Naive thymus-derived CD4-positive, alpha-beta T cell (primary cell): ENCODE results near the gene MCOLN1. TPM values are rescaled to one million over a fixed set of nuclear protein-coding genes. Genes with fewer than 3 reads are reported as not detected.
A peak's percentile ranks its signal among the peaks of the same experiment; 100 is the strongest.

Source experiments
- ATAC-seq: fragments of 150-1000 bp; cut with Tn5 transposase; 2 replicates; pipeline ENCODE4 v1.10.0; 2021; ENCODE audit warnings: mild to moderate bottlenecking, moderate library complexity
- CTCF ChIA-PET: fragments of 350-600 bp; sonication (Branson Sonifier 250); formaldehyde crosslinking; loops from one replicate; lab custom pipeline; 2021; ENCODE audit warnings: antibody characterized with exemption; lab: Charles Lee
- POLR2A ChIA-PET: fragments of 350-600 bp; sonication (Branson Sonifier 250); formaldehyde crosslinking; loops from one replicate; lab custom pipeline; 2021; ENCODE audit warnings: antibody characterized with exemption, inconsistent platforms; lab: Charles Lee
- DNase-seq, 9 donors: peaks; one replicate each; pipeline versions ENCODE4 v3.0.0 to v3.0.0-alpha.2; 2020 to 2022; ENCODE audit warnings: mixed read lengths in 1 of 9
- H3K27ac ChIP-seq: one replicate; pipeline ENCODE4 v1.7.0; 2013; ENCODE audit warnings: mild to moderate bottlenecking, low read depth, low read length, moderate library complexity
- H3K27me3 ChIP-seq, 2 donors: one replicate each; pipeline ENCODE4 v1.7.0; 2013; ENCODE audit warnings: low read length in 2 of 2, mild to moderate bottlenecking in 2 of 2, moderate library complexity in 2 of 2; ENCODE audit not compliant: control insufficient read depth in 2 of 2, insufficient read depth in 2 of 2
- H3K36me3 ChIP-seq, 3 experiments: 1 replicate in 2 of 3; 2 replicates in 1 of 3; pipeline ENCODE4 v1.7.0; 2013; ENCODE audit warnings: low read length in 3 of 3, mild to moderate bottlenecking in 3 of 3, moderate library complexity in 1 of 3; ENCODE audit not compliant: insufficient read depth in 3 of 3, control insufficient read depth in 2 of 3
- H3K4me1 ChIP-seq, 2 donors: one replicate each; pipeline ENCODE4 v1.7.0; 2013; ENCODE audit warnings: low read length in 2 of 2, mild to moderate bottlenecking in 2 of 2, moderate library complexity in 1 of 2; ENCODE audit not compliant: control insufficient read depth in 2 of 2, insufficient read depth in 2 of 2
- H3K4me3 ChIP-seq: 2 replicates; pipeline ENCODE4 v1.7.0; 2013; ENCODE audit warnings: mild to moderate bottlenecking, low read length
- H3K9me3 ChIP-seq, 3 experiments: 1 replicate in 2 of 3; 2 replicates in 1 of 3; pipeline ENCODE4 v1.7.0; 2013; ENCODE audit warnings: low read length in 3 of 3; ENCODE audit not compliant: control insufficient read depth in 2 of 3
- H3K27ac Mint-ChIP-seq, 9 donors: one replicate each; pipeline ENCODE4 v1.8.0; 2020 to 2022; ENCODE audit warnings: mixed read lengths in 9 of 9, mild to moderate bottlenecking in 8 of 9, moderate library complexity in 5 of 9, inconsistent platforms in 2 of 9
- H3K27me3 Mint-ChIP-seq, 5 donors: one replicate each; pipeline ENCODE4 v1.8.0; 2021 to 2022; ENCODE audit warnings: mixed read lengths in 5 of 5, mild to moderate bottlenecking in 1 of 5
- H3K36me3 Mint-ChIP-seq, 5 donors: one replicate each; pipeline ENCODE4 v1.8.0; 2020 to 2022; ENCODE audit warnings: mixed read lengths in 5 of 5, mild to moderate bottlenecking in 3 of 5, inconsistent platforms in 1 of 5
- H3K4me1 Mint-ChIP-seq, 7 donors: one replicate each; pipeline ENCODE4 v1.8.0; 2020 to 2022; ENCODE audit warnings: mixed read lengths in 7 of 7, mild to moderate bottlenecking in 3 of 7, inconsistent platforms in 1 of 7
- H3K4me3 Mint-ChIP-seq, 10 donors: one replicate each; pipeline ENCODE4 v1.8.0; 2020 to 2022; ENCODE audit warnings: mild to moderate bottlenecking in 10 of 10, mixed read lengths in 10 of 10, moderate library complexity in 6 of 10, inconsistent platforms in 2 of 10
- H3K9me3 Mint-ChIP-seq, 11 donors: one replicate each; pipeline ENCODE4 v1.8.0; 2020 to 2022; ENCODE audit warnings: mixed read lengths in 11 of 11, mild to moderate bottlenecking in 4 of 11, inconsistent platforms in 1 of 11, moderate library complexity in 1 of 11
- intact Hi-C, 2 donors: fragments of 100-400 bp; cut with micrococcal nuclease; formaldehyde crosslinking; loops; one replicate each; pipeline ENCODE4 v1.15.1; 2023
- polyA plus RNA-seq, 2 donors: library from polyadenylated mRNA; unstranded; fragments of 300-500 nt; fragmentation: Illumina TruSeq; gene quantifications; one replicate each; pipeline ENCODE4 v1.2.3, GENCODE V29; 2021
- total RNA-seq, 6 experiments: library from RNA in 5 of 6; stranded (reverse) in 5 of 6; gene quantifications; 1 replicate in 5 of 6; 2 replicates in 1 of 6; pipeline ENCODE4 v1.2.3 and lab custom pipeline; 2021 to 2026

MCOLN1 gene
- total and polyA plus RNA-seq, 7 experiments from 2014 or later = 8.8 to 49.2 (median 14.8) TPM

GRCh38 chr19:7521551-7522071 lies 813 bp upstream of the MCOLN1 start:
- POLR2A ChIA-PET = interaction anchor here (0.6 to 5.2 kb wide), 6 partner anchors 12 to 1153 kb away, joined by 3 to 78 read pairs (median 4); partner anchors contain the start of genes PET100, PNPLA6 and XAB2
- peaks cover 0 to 2% (median 0%) of the 10 kb centered on the region in 11 donors for H3K9me3 Mint-ChIP-seq
- Histone ChIP-seq H3K27ac (no peak overlapping the region), H3K36me3 (peaks cover 0 to 6% (median 0%) of the 10 kb centered on the region in 3 experiments), H3K4me1 (peaks cover 13 to 14% of the 10 kb centered on the region in 2 donors), H3K9me3 (no peaks in the 10 kb centered on the region), H3K27me3 (no peaks in the 10 kb centered on the region), H3K4me3 (peak overlapping the region; percentile 46)
- peaks cover 14 to 30% (median 23%) of the 10 kb centered on the region in 7 donors for H3K4me1 Mint-ChIP-seq
- DNase-seq (no peak), ATAC-seq (no peak)
- H3K36me3 Mint-ChIP-seq = no peaks in the 10 kb centered on the region
- H3K27ac Mint-ChIP-seq = peak overlapping the region in 8 of 9 donors; percentile 61 to 95 (median 91)
- CTCF ChIA-PET = interaction anchor here (0.7 kb wide), 2 partner anchors 13 to 314 kb away, joined by 3 to 6 read pairs; partner anchors contain the start of gene PNPLA6
- peak overlapping the region; percentile 80 to 95 (median 88) for H3K4me3 Mint-ChIP-seq
- peaks cover 0 to 21% (median 0%) of the 10 kb centered on the region in 5 donors for H3K27me3 Mint-ChIP-seq
- intact Hi-C loops = loop anchor here (1.0 kb wide), 3 partner anchors 13 to 126 kb away; partner anchors contain the start of gene PEX11G (in 1 of the 2)

GRCh38 chr19:7522923-7523667 lies 671 bp downstream of the MCOLN1 start:
- H3K27me3 ChIP-seq = no peaks in the 10 kb centered on the region
- peak overlapping the region; percentile 46 for H3K4me3 ChIP-seq
- Mint-ChIP-seq H3K27ac (peak overlapping the region in 5 of 9 donors; percentile 8 to 61 (median 19)), H3K9me3 (peaks cover 0 to 2% (median 0%) of the 10 kb centered on the region in 11 donors), H3K4me1 (peaks cover 11 to 18% (median 15%) of the 10 kb centered on the region in 7 donors), H3K4me3 (peak overlapping the region; percentile 66 to 95 (median 79)), H3K36me3 (no peaks in the 10 kb centered on the region), H3K27me3 (peaks cover 0 to 6% (median 0%) of the 10 kb centered on the region in 5 donors)
- no peaks in the 10 kb centered on the region for H3K9me3 ChIP-seq
- peak overlapping the region; percentile 30 for H3K27ac ChIP-seq
- CTCF ChIA-PET = interaction anchor here (1.3 kb wide), 1 partner anchor 45 kb away, joined by 9 read pairs; no protein-coding TSS in a partner anchor
- intact Hi-C loops = loop anchor here (1.0 kb wide), 3 partner anchors 11 to 128 kb away; partner anchors contain the start of gene PEX11G (in 1 of the 2)
- DNase-seq (no peak), ATAC-seq (no peak)
- peaks cover 10 to 14% of the 10 kb centered on the region in 2 donors for H3K4me1 ChIP-seq
- POLR2A ChIA-PET = interaction anchor here (0.5 to 5.2 kb wide), 10 partner anchors 11 to 1008 kb away, joined by 3 to 78 read pairs (median 4); partner anchors contain the start of genes PET100, PEX11G, PNPLA6 and XAB2
- peaks cover 0 to 13% (median 0%) of the 10 kb centered on the region in 3 experiments for H3K36me3 ChIP-seq

- Mint-ChIP-seq H3K27me3 (peaks cover 0 to 4% (median 0%) of the 10 kb centered on the region in 5 donors), H3K27ac (no peak overlapping the region), H3K9me3 (no peaks in the 10 kb centered on the region), H3K36me3 (no peaks in the 10 kb centered on the region), H3K4me3 (peak overlapping the region in 4 of 10 donors; percentile 12 to 95 (median 24)), H3K4me1 (peaks cover 9 to 19% (median 15%) of the 10 kb centered on the region in 7 donors)
- Histone ChIP-seq H3K4me3 (no peak overlapping the region), H3K27me3 (no peaks in the 10 kb centered on the region), H3K4me1 (peaks cover 10 to 14% of the 10 kb centered on the region in 2 donors), H3K36me3 (peaks cover 0 to 19% (median 0%) of the 10 kb centered on the region in 3 experiments), H3K9me3 (no peaks in the 10 kb centered on the region), H3K27ac (no peak overlapping the region)
- intact Hi-C loops = no loop called here
- ChIA-PET CTCF (no interaction called here), POLR2A (interaction anchor here (5.2 kb wide), 1 partner anchor 9 kb away, joined by 78 read pairs; the partner anchor contains the start of gene PNPLA6)
- ATAC-seq (no peak), DNase-seq (no peak)
Measured at GRCh38 chr19:7524523-7524922, 2.1 kb downstream of the MCOLN1 start.

- Mint-ChIP-seq H3K27ac (no peak overlapping the region), H3K36me3 (peaks cover 0 to under 1% (median 0%) of the 10 kb centered on the region in 5 donors), H3K4me1 (peaks cover 9 to 19% (median 15%) of the 10 kb centered on the region in 7 donors), H3K4me3 (peak overlapping the region in 1 of 10 donors; percentile 21), H3K9me3 (no peaks in the 10 kb centered on the region), H3K27me3 (peaks cover 0 to 4% (median 0%) of the 10 kb centered on the region in 5 donors)
- ChIA-PET CTCF (no interaction called here), POLR2A (interaction anchor here (1.1 to 5.2 kb wide), 2 partner anchors 8 to 426 kb away, joined by 3 to 78 read pairs; partner anchors contain the start of gene PNPLA6)
- DNase-seq (no peak), ATAC-seq (no peak)
- Histone ChIP-seq H3K36me3 (peaks cover 0 to 20% (median 0%) of the 10 kb centered on the region in 3 experiments), H3K4me1 (peaks cover 10 to 14% of the 10 kb centered on the region in 2 donors), H3K27ac (no peak overlapping the region), H3K4me3 (no peak overlapping the region), H3K9me3 (no peaks in the 10 kb centered on the region), H3K27me3 (no peaks in the 10 kb centered on the region)
- intact Hi-C loops = no loop called here
Measured at GRCh38 chr19:7524992-7525739, 2.7 kb downstream of the MCOLN1 start.

- Histone ChIP-seq H3K27ac (no peak overlapping the region), H3K4me3 (no peak overlapping the region), H3K4me1 (peaks cover 10 to 14% of the 10 kb centered on the region in 2 donors), H3K36me3 (peaks cover 0 to 23% (median 0%) of the 10 kb centered on the region in 3 experiments), H3K9me3 (no peaks in the 10 kb centered on the region), H3K27me3 (no peaks in the 10 kb centered on the region)
- Mint-ChIP-seq H3K9me3 (no peaks in the 10 kb centered on the region), H3K27me3 (peaks cover 0 to 4% (median 0%) of the 10 kb centered on the region in 5 donors), H3K4me1 (peaks cover 9 to 19% (median 14%) of the 10 kb centered on the region in 7 donors), H3K36me3 (peaks cover 0 to 4% (median 0%) of the 10 kb centered on the region in 5 donors), H3K4me3 (no peak overlapping the region), H3K27ac (no peak overlapping the region)
- CTCF ChIA-PET = no interaction called here
- ATAC-seq (no peak), DNase-seq (no peak)
- intact Hi-C loops = no loop called here
- POLR2A ChIA-PET = interaction anchor here (1.1 to 1.2 kb wide), 2 partner anchors 9 to 427 kb away, joined by 3 read pairs; partner anchors contain the start of gene PNPLA6
Measured at GRCh38 chr19:7526059-7526929, 3.9 kb downstream of the MCOLN1 start.
